PC-3 (cell line): ENCODE data around the gene ADORA3.

Experiments used
- CTCF ChIP-seq: fragments of 300-600 bp; sonication (generic); conservative IDR thresholded peaks from 2 replicates; pipeline ENCODE4 v1.5.1; 2017; ENCODE audit warnings: antibody characterized with exemption, low read depth, mild to moderate bottlenecking, low read length
- EZH2phosphoT487 ChIP-seq: fragments of 300-600 bp; sonication (generic); IDR thresholded peaks from 2 replicates; pipeline ENCODE4 v1.6.1; 2018; ENCODE audit warnings: mild to moderate bottlenecking, antibody characterized with exemption, low read length, borderline replicate concordance

GRCh38 chr1:111501645-111502044, 1.8 kb downstream of the ADORA3 start:
- no peak for TF ChIP-seq CTCF
- TF ChIP-seq EZH2phosphoT487: no peak
